Osteoblast (primary cell): ENCODE results near the gene PLXNA4. TPM values are rescaled to one million over a fixed set of nuclear protein-coding genes. Genes with fewer than 3 reads are reported as not detected.
A peak's percentile ranks its signal among the peaks of the same experiment; 100 is the strongest.

Experiments used
- DNase-seq: peaks from one replicate; pipeline ENCODE4 v3.0.0; 2011; ENCODE audit warnings: low spot score, mixed read lengths; ENCODE audit not compliant: insufficient read length; ENCODE audit errors: missing footprints
- H2AFZ ChIP-seq: 2 replicates; pipeline ENCODE4 v1.6.0; 2011; ENCODE audit warnings: mild to moderate bottlenecking, low read length
- H3K27ac ChIP-seq: 2 replicates; pipeline ENCODE4 v1.5.1; 2011; ENCODE audit warnings: mild to moderate bottlenecking, low read depth, low read length, moderate library complexity
- H3K27me3 ChIP-seq: 2 replicates; pipeline ENCODE4 v1.6.0; 2012; ENCODE audit warnings: mild to moderate bottlenecking, control low read depth, inconsistent platforms, low read length, moderate library complexity; ENCODE audit not compliant: insufficient read depth
- H3K36me3 ChIP-seq: 2 replicates; pipeline ENCODE4 v1.5.1; 2011; ENCODE audit warnings: mild to moderate bottlenecking, low read length, control low read depth, moderate library complexity; ENCODE audit not compliant: insufficient read depth
- H3K4me1 ChIP-seq: 2 replicates; pipeline ENCODE4 v1.5.1; 2011; ENCODE audit warnings: mild to moderate bottlenecking, low read length, control low read depth, moderate library complexity; ENCODE audit not compliant: insufficient read depth
- H3K4me2 ChIP-seq: 2 replicates; pipeline ENCODE4 v1.6.0; 2011; ENCODE audit warnings: mild to moderate bottlenecking, low read length; ENCODE audit not compliant: insufficient read depth
- H3K4me3 ChIP-seq: fragments of 200-600 bp; sonication (generic); 3 replicates; pipeline ENCODE4 v1.5.1; 2012; ENCODE audit warnings: mild to moderate bottlenecking, low read length, inconsistent platforms; ENCODE audit not compliant: insufficient read depth
- H3K79me2 ChIP-seq: 2 replicates; pipeline ENCODE4 v1.6.0; 2012; ENCODE audit warnings: mild to moderate bottlenecking, low read length, control low read depth, inconsistent platforms; ENCODE audit not compliant: insufficient read depth
- H3K9me3 ChIP-seq: 2 replicates; pipeline ENCODE4 v1.5.1; 2011; ENCODE audit warnings: low read depth, low read length, control low read depth
- H4K20me1 ChIP-seq: 2 replicates; pipeline ENCODE4 v1.6.0; 2012; ENCODE audit warnings: mild to moderate bottlenecking, low read length, control low read depth; ENCODE audit not compliant: insufficient read depth
- total RNA-seq: library from RNA; depleted of rRNA; stranded (reverse); fragments of >200 nt; gene quantifications from 2 replicates; pipeline ENCODE4 v1.2.3, GENCODE V29; 2012
- TF ChIP-seq, protein P1 (sequence below): IDR thresholded peaks from 2 replicates; pipeline ENCODE4 v1.5.1; 2011; ENCODE audit warnings: mild to moderate bottlenecking, low read depth, low read length, moderate library complexity; ENCODE audit errors: extremely low read depth

PLXNA4 gene
- total RNA-seq, 1 donor = 4.3 TPM

GRCh38 chr7:132575419-132575981 lies 770 bp downstream of the PLXNA4 start:
- H2AFZ ChIP-seq = peak overlapping the region; percentile 70
- H3K4me3 ChIP-seq = peak overlapping the region; percentile 65
- no peaks in the 10 kb centered on the region for H3K79me2 ChIP-seq
- H3K27ac ChIP-seq = no peak overlapping the region
- TF ChIP-seq, protein P1, sequence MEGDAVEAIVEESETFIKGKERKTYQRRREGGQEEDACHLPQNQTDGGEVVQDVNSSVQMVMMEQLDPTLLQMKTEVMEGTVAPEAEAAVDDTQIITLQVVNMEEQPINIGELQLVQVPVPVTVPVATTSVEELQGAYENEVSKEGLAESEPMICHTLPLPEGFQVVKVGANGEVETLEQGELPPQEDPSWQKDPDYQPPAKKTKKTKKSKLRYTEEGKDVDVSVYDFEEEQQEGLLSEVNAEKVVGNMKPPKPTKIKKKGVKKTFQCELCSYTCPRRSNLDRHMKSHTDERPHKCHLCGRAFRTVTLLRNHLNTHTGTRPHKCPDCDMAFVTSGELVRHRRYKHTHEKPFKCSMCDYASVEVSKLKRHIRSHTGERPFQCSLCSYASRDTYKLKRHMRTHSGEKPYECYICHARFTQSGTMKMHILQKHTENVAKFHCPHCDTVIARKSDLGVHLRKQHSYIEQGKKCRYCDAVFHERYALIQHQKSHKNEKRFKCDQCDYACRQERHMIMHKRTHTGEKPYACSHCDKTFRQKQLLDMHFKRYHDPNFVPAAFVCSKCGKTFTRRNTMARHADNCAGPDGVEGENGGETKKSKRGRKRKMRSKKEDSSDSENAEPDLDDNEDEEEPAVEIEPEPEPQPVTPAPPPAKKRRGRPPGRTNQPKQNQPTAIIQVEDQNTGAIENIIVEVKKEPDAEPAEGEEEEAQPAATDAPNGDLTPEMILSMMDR = no peak
- H4K20me1 ChIP-seq = no peaks in the 10 kb centered on the region
- DNase-seq = peak; percentile 99
- H3K9me3 ChIP-seq = no peaks in the 10 kb centered on the region
- no peaks in the 10 kb centered on the region for H3K36me3 ChIP-seq
- H3K4me2 ChIP-seq = peak overlapping the region; percentile 78
- peaks cover 3% of the 10 kb centered on the region for H3K4me1 ChIP-seq
- H3K27me3 ChIP-seq = peaks cover 35% of the 10 kb centered on the region

GRCh38 chr7:132574223-132574622 lies 2.0 kb downstream of the PLXNA4 start:
- no peak for DNase-seq
- no peak overlapping the region for H2AFZ ChIP-seq
- H3K4me3 ChIP-seq = no peak overlapping the region
- H3K4me2 ChIP-seq = no peak overlapping the region
- H3K27ac ChIP-seq = no peak overlapping the region
- TF ChIP-seq, protein P1 = no peak
- no peaks in the 10 kb centered on the region for H3K36me3 ChIP-seq
- H3K9me3 ChIP-seq = no peaks in the 10 kb centered on the region
- H3K4me1 ChIP-seq = peaks cover 3% of the 10 kb centered on the region
- no peaks in the 10 kb centered on the region for H3K79me2 ChIP-seq
- no peaks in the 10 kb centered on the region for H4K20me1 ChIP-seq
- H3K27me3 ChIP-seq = peaks cover 35% of the 10 kb centered on the region

DNA sequence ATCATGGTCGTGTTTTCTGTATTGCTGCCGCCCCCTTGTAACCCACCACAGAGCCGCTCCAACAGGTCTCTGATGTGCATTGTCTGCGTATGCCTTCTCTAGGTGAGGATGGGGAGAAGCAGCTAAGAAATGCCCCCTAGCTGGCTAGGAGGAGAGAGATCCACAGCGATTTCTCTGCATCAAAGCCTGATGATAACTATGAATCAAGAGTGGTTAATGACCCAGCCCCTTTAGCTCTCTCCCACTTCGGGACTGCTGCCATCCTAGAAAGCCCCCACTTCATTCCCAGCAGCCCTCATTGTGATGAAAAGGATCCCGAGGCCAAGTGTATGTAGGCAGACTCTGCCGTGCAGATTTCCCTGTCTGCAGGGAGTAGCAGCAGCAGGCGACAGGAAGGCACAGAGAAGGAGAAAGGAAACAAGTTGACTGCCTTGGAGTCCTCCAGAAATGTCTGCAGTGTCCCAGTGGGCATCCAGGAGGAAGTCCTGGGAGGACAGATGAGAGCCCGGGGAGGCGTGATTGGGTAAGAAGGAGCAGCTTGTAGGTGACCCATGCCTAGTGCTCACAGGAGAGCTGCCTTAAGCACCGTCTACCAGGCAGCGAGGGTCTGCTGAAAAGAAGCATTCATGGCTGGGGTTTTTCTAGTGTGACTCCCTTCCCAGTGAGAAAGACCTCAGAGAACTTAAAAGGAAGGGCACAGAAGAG lies 2.9 kb downstream of the PLXNA4 start:
- no peak overlapping the region for H3K4me3 ChIP-seq
- H3K27ac ChIP-seq = no peak overlapping the region
- TF ChIP-seq, protein P1 = no peak
- DNase-seq = peak; percentile 62
- H2AFZ ChIP-seq = no peak overlapping the region
- no peaks in the 10 kb centered on the region for H3K79me2 ChIP-seq
- peaks cover 34% of the 10 kb centered on the region for H3K27me3 ChIP-seq
- H3K36me3 ChIP-seq = no peaks in the 10 kb centered on the region
- no peak overlapping the region for H3K4me2 ChIP-seq
- H3K9me3 ChIP-seq = no peaks in the 10 kb centered on the region
- no peaks in the 10 kb centered on the region for H4K20me1 ChIP-seq
- peaks cover 3% of the 10 kb centered on the region for H3K4me1 ChIP-seq

DNA sequence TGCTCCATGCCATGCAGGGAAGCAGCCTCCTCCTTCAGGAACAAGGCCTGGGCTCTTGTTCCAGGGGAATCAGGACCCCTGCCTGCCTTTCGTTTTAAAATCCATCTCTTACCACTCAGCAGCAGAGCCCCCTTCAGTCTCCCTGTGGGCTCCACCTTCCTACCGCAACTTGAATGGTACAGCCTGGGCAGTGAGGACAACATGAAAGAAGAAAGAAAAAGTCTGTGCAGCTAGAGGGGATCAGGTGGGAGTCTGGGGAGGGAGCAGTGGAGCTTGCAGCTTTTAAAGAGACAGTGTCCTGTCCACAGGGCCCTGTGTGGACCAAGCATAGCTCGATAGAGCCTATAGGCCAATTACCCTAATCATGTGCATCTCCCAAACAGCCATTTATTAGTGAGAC lies 3.7 kb downstream of the PLXNA4 start:
- no peak for DNase-seq
- Histone ChIP-seq H3K9me3 (no peaks in the 10 kb centered on the region), H3K4me2 (no peak overlapping the region), H3K4me3 (no peak overlapping the region), H3K27me3 (peaks cover 26% of the 10 kb centered on the region), H2AFZ (no peak overlapping the region), H3K79me2 (no peaks in the 10 kb centered on the region), H3K27ac (no peak overlapping the region), H3K4me1 (peaks cover 3% of the 10 kb centered on the region), H3K36me3 (no peaks in the 10 kb centered on the region), H4K20me1 (no peaks in the 10 kb centered on the region)
- TF ChIP-seq, protein P1 = no peak
